PC-9 (cell line): Measurements from ENCODE around the gene FOXS1.

Experiments used
- EZH2 ChIP-seq: fragments of 200-600 bp; sonication (generic); IDR thresholded peaks from 2 replicates; pipeline ENCODE4 v1.8.0; 2017; ENCODE audit warnings: antibody characterized with exemption, low read depth
- TF ChIP-seq, protein P1 (sequence below): fragments of 200-600 bp; sonication (generic); conservative IDR thresholded peaks from 2 replicates; pipeline ENCODE4 v1.6.1; 2017; ENCODE audit warnings: mixed run types, antibody characterized with exemption, mild to moderate bottlenecking, moderate library complexity

DNA sequence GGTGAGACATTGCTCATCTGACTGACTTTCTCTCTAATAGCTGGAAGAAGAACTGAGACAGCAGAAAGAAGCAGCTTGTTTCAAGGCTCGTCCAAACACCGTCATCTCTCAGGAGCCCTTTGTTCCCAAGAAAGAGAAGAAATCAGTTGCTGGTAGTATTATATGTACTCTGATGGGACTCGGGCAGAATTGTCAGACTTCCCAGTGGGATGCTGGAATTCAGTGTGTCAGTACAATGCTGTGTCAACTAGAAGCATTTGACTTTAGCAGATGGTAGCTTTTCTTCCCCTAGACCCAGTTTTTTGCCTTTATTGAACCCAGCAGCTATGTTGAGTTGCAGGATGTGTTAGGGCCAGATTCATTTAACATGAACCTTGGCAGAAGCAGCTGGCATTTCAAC lies 48.0 kb downstream of the FOXS1 start:
- no peak for TF ChIP-seq EZH2
- TF ChIP-seq, protein P1, sequence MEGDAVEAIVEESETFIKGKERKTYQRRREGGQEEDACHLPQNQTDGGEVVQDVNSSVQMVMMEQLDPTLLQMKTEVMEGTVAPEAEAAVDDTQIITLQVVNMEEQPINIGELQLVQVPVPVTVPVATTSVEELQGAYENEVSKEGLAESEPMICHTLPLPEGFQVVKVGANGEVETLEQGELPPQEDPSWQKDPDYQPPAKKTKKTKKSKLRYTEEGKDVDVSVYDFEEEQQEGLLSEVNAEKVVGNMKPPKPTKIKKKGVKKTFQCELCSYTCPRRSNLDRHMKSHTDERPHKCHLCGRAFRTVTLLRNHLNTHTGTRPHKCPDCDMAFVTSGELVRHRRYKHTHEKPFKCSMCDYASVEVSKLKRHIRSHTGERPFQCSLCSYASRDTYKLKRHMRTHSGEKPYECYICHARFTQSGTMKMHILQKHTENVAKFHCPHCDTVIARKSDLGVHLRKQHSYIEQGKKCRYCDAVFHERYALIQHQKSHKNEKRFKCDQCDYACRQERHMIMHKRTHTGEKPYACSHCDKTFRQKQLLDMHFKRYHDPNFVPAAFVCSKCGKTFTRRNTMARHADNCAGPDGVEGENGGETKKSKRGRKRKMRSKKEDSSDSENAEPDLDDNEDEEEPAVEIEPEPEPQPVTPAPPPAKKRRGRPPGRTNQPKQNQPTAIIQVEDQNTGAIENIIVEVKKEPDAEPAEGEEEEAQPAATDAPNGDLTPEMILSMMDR, result no peak
